ENCODE measurements around the gene TMEM132D.

The TMEM132D gene

GRCh38 chr12:129821964-129822363 lies 81.9 kb downstream of the TMEM132D start:
- no peak for DNase-seq

GRCh38 chr12:129819391-129819790 lies 84.4 kb downstream of the TMEM132D start:
- no peak for DNase-seq

DNA sequence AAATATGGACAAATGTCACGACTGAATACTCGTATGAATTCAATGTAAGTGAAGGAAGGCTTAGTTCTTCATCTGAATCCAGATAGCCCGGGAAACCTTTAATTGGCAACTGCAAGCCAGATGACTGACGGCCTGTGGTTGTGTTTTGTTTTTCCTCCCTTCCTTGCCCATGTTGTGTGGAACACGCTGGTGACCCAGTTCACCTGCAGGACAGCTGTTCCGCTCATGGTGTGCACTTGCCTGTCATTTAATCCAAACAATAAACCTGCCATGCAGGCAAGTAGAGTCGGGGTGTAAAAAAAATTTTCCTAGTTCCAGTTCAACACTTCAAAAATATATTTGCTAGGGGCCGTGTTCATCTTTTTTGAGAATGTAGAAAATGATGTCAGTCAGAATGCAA lies 88.0 kb downstream of the TMEM132D start:
- no peak for DNase-seq

GRCh38 chr12:129811963-129812362 lies 91.9 kb downstream of the TMEM132D start:
- DNase-seq: no peak

- no peak for DNase-seq
Observed at GRCh38 chr12:129807136-129807535, 96.7 kb downstream of the TMEM132D start.

DNA sequence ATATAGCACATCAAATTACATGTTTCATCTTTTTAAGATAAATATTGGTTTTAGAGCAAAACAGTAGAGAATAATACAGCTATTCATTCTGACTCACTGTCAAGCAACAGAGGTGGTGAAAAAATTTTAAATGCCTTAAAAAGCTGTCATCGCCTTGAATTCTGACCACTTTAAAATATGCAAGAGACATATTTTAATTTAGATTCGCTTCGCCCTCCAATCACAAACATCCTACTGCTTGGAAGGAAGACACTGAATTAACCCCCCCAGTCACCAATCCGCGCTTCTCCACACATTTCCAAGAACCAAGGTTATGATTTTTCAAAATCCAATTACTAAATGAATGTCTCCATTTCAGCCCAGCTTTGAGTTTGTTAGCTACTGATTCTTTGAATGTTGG lies 112.4 kb downstream of the TMEM132D start:
- no peak for DNase-seq

- DNase-seq: no peak
Observed at GRCh38 chr12:129790930-129791329, 112.9 kb downstream of the TMEM132D start.

DNA sequence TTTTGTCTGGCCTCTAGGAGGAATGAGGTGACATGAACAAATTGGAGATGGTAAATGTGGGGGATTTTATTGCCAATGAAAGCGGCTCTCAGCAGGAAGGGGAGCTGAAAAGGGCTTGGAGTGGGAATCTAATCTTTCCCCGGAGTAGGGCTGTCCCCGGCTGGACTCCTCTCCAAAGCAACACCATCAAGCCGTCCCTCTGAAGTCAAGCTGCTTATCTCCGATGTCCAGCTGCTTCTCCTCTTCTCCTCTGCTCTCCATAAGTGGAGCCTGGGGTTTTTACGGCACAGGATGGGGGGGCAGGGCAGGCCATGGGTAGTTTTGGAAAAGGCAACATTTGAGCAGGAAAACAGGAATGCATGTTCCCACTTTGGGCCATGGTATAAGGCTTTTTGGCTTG lies 113.5 kb downstream of the TMEM132D start:
- no peak for DNase-seq

DNA sequence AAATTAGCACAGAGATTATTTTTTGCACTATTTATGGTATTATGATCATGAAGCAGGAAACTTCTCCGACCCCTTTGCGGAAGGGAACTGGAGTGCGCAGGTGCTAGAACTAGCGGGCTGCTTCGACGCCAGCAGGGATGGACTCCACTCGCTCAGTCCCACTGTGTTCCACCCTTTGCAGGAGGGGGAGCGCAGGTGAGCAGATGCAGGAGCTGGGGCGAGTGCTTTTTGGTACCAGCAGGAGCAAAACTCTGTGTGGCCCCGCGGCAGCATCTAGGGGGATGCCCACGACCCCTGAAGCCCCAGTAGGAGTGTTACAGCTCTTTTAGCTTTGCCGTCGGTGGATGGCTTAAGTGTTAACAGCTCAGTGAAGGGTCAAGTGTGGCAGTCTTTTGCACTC lies 113.9 kb downstream of the TMEM132D start:
- DNase-seq: no peak

- no peak for DNase-seq
Observed at GRCh38 chr12:129788506-129789084, 115.2 kb downstream of the TMEM132D start.

- no peak for DNase-seq
Observed at GRCh38 chr12:129779989-129780388, 123.8 kb downstream of the TMEM132D start.

GRCh38 chr12:129779033-129779432 lies 124.8 kb downstream of the TMEM132D start:
- no peak for DNase-seq

- DNase-seq: no peak
Observed at GRCh38 chr12:129776977-129777667, 126.7 kb downstream of the TMEM132D start.

- DNase-seq: no peak
Observed at GRCh38 chr12:129772501-129773493, 131.0 kb downstream of the TMEM132D start.

DNA sequence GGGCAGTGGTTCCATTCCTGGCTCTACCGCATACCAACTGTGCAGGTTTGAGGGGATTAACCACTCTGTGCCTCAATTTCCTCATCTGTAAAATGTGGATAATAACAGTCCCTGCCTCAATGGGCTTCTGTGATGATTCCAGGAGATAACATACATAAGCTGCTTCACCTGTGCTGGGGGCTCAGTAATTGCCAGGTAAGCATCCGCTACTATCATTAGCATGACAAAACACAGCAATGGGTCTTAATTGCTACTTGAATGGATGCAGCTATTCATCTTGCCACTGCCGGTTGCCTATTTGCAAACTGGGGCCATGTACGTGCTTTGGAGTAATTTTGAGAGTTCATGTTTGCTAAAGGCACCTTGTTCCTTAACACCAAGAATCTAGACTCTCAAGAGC lies 132.6 kb downstream of the TMEM132D start:
- no peak for DNase-seq

DNA sequence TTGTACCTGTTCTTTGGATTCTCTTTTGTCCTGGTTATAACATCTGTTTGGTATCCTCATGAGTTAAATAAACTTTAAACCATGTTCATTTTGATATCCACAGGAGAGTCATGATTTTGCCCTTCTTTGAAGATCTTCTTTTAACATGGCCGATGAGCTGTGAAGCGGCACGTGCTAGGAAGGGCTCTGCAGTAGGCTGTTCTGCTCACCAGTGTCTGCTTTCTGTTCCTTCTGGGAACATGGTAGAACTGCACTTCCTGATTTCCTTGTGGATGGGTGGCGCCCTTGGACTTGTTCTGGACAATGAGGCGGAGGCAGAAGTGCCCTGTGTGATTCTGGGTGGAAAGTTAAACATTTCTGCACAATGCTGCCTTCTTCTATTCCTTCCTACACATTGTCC lies 138.1 kb downstream of the TMEM132D start:
- DNase-seq: no peak

- no peak for DNase-seq
Observed at GRCh38 chr12:129762436-129762835, 141.4 kb downstream of the TMEM132D start.

DNA sequence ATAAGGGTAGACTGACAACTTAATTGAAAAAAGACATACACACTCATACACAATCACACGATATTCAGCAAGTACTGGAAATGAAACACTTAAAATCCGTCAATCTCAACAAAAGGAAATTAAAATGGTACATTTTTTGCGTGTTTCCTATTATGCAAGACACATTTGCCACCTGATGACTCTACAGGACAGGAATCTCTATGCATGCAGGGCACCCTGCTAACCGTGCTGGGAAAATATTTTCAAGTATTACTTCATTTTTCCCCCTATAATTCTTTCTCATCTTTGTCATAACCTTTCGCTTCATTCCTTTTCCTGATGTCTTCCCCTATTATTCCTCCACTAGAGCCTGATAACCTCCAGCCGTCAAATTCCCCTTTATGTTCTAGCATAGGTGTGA lies 150.2 kb downstream of the TMEM132D start:
- DNase-seq: no peak

- no peak for DNase-seq
Observed at GRCh38 chr12:129750421-129750820, 153.4 kb downstream of the TMEM132D start.

DNA sequence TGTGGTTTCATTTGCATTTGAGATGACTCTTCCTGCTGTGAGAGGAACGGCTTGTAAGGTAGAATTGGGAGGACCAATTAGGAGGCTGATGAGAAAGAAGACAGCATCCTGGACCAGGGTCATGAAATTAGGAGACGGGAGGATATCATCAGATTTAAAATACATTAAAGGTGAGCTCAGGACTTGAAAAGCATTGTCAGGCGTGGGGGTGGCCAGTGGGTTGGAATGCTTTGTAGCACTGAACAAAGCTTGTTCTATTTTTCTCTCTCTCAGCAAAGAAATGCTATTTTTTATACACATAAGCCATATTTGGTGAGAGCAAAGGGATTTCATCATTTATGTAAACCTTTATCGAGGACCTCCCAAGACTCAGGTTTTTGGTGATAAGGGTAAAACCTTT lies 157.5 kb downstream of the TMEM132D start:
- DNase-seq: no peak

DNA sequence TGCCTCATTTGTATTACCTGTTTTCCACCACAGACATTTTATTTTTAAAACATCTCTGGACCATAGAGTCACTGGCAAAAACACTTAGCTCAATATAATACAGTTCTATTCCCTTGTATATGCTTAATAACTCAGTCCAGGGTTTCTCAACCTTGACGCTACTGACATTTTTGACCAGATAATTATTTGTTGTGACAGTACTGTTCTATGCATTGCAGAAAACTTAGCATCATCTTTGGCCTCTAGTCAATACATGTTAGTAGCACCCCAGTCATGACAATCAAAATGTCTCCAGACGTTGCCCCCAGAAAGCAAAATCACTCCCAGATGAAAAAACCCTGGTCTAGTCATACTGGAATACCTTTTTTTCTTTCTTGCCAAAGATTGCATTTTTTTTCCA lies 174.7 kb downstream of the TMEM132D start:
- no peak for DNase-seq

- DNase-seq: no peak
Observed at GRCh38 chr12:129727100-129727499, 176.7 kb downstream of the TMEM132D start.

GRCh38 chr12:129723260-129723659 lies 180.6 kb downstream of the TMEM132D start:
- no peak for DNase-seq

GRCh38 chr12:129720618-129721017 lies 183.2 kb downstream of the TMEM132D start:
- DNase-seq: no peak

Data from GF-D8 (cell line).